Epithelial cell of proximal tubule (primary cell): ENCODE results near the gene ADGRG3. TPM values are rescaled to one million over a fixed set of nuclear protein-coding genes. Genes with fewer than 3 reads are reported as not detected.

Source experiments
- DNase-seq: peaks from one replicate; pipeline ENCODE4 v3.0.0-alpha.2; 2011; ENCODE audit warnings: low read depth
- H3K4me3 ChIP-seq: 2 replicates; pipeline ENCODE4 v1.5.1; 2011; ENCODE audit warnings: low read depth, mild to moderate bottlenecking, low read length
- total RNA-seq: library from RNA; depleted of rRNA; stranded (reverse); fragments of >200 nt; gene quantifications from 2 replicates; pipeline ENCODE4 v1.2.3, GENCODE V29; 2015
- TF ChIP-seq, protein P1 (sequence below): conservative IDR thresholded peaks from 2 replicates; pipeline ENCODE4 v1.5.1; 2012; ENCODE audit warnings: low read depth, mild to moderate bottlenecking, low read length

The ADGRG3 gene
- total RNA-seq, 1 donor from 2014 or later, result 0.06 TPM

DNA sequence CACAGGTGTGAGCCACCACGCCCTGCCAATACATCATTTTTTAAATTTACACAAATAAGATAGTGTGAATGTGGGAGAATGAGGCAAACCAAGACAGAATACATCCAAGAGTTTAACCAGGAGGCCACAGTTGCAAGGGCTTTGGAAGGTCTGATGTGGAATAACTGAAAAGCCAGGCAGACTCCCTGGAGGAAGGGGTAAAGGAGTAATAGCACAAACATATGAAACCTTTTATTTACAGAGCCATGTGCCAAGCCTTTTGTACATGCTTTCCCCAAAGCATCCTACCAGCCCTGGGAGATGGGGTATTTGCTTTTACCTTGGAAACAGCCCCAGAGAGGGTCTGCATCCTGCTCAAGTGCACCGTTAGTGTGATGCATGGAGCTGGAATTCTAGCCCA lies 4.7 kb downstream of the ADGRG3 start:
- no peak overlapping the region for H3K4me3 ChIP-seq
- TF ChIP-seq, protein P1, sequence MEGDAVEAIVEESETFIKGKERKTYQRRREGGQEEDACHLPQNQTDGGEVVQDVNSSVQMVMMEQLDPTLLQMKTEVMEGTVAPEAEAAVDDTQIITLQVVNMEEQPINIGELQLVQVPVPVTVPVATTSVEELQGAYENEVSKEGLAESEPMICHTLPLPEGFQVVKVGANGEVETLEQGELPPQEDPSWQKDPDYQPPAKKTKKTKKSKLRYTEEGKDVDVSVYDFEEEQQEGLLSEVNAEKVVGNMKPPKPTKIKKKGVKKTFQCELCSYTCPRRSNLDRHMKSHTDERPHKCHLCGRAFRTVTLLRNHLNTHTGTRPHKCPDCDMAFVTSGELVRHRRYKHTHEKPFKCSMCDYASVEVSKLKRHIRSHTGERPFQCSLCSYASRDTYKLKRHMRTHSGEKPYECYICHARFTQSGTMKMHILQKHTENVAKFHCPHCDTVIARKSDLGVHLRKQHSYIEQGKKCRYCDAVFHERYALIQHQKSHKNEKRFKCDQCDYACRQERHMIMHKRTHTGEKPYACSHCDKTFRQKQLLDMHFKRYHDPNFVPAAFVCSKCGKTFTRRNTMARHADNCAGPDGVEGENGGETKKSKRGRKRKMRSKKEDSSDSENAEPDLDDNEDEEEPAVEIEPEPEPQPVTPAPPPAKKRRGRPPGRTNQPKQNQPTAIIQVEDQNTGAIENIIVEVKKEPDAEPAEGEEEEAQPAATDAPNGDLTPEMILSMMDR, result no peak
- DNase-seq, result no peak

DNA sequence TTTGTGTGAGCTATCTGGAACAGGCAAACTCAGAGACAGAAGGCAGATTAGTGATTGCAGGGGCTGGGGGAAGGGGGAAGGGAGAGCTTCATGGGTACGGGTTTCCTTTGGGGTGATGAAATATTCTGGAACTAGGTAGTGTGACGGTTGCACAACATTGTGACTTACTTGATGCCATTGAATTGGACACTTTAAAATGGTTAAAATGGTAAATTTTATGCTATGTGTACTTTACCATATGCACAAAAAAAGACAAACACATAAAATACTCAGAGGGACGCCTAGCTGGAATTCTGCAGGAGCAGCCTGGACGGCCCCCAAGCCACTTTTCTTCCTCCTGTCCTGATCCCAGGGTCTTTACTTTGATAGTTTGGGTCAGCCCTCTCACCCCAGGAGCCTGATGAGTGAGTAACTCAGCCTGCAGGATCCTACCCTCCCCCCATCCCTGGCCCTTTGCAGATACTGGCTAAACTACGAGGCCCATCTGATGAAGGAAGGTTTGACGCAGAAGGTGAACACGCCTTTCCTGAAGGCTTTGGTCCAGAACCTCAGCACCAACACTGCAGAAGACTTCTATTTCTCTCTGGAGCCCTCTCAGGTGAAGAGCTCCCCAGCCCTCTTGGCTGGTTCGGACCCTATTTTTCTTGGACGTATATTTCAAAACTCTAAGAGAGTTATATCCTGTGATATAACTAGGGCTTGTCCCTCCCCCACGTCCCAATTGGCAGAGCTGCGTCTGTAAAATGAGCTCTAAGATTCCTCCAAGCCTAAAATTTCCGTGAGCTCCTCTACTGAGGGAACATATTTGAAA lies 7.8 kb downstream of the ADGRG3 start:
- TF ChIP-seq, protein P1, result no peak
- no peak overlapping the region for H3K4me3 ChIP-seq
- DNase-seq, result no peak

DNA sequence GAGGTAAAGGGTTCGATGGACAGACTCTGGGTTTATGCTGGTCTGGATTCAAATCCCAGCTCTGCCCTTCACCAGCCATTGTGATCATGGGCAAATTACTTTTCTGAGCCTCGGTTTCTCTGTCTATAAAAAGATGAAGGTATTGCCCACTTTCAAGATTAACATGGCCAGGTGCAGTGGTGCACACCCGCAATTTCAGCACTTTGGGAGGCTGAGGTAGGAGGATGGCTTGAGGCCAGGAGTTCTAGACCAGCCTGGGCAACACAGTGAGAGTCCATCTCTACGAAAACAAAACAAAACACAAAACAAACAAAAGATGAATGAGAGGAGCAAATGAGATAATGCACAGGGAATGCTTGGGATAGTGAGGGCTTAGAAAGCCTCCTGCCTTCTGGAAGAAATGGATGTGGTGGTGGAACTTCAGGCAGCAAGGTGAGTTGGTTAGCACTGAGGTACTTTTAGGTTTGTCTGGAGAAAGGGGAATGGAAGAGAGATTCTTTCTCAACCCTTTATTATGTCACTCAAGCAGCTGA lies 8.5 kb downstream of the ADGRG3 start:
- DNase-seq, result no peak
- no peak overlapping the region for H3K4me3 ChIP-seq
- TF ChIP-seq, protein P1, result no peak

DNA sequence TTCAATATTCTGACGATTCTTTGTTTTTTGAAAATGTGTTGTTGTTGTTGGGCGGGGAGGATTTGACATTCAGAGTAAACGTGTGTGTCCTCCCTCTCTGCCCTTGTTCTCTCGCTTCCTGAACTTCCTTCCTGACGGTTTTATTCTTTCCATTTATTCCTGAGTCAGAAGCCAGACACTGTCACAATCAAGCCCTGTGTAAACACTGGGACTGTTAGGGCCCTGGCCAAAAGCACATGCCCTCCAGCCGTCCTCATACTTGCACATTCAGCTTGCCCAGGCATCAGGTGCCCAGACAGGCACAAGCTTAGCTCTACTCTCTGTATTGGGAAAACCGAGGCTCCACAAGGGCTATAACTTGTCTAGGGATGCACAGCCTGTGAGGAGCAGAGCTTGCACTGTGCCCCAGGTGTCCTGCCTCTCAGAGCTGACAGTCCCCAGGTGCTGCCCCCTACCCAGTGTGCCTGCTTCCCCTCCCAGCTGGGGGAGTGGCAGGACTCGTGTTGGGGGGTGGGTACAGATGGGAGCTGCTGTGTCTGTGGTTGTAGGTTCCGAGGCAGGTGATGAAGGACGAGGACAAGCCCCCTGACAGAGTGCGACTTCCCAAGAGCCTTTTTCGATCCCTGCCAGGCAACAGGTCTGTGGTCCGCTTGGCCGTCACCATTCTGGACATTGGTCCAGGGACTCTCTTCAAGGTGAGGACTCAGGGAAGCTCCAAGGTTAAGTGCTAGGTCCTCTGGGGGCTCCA lies 9.7 kb downstream of the ADGRG3 start:
- H3K4me3 ChIP-seq, result no peak overlapping the region
- TF ChIP-seq, protein P1, result no peak
- DNase-seq, result no peak

DNA sequence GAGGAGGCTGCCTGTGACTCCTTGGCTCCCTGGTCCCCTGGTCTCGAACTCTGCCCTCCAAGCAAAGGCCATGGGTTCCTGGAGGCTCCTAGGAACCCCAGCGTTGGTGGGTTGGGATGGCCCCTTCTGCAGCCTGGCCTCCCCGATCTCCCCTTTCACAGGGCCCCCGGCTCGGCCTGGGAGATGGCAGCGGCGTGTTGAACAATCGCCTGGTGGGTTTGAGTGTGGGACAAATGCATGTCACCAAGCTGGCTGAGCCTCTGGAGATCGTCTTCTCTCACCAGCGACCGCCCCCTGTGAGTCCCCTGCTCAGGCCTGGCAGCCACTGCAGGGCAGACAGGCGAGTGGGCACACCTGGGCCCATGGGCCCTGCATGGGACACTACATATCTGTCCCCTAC lies 10.9 kb downstream of the ADGRG3 start:
- H3K4me3 ChIP-seq, result no peak overlapping the region
- TF ChIP-seq, protein P1, result no peak
- no peak for DNase-seq

DNA sequence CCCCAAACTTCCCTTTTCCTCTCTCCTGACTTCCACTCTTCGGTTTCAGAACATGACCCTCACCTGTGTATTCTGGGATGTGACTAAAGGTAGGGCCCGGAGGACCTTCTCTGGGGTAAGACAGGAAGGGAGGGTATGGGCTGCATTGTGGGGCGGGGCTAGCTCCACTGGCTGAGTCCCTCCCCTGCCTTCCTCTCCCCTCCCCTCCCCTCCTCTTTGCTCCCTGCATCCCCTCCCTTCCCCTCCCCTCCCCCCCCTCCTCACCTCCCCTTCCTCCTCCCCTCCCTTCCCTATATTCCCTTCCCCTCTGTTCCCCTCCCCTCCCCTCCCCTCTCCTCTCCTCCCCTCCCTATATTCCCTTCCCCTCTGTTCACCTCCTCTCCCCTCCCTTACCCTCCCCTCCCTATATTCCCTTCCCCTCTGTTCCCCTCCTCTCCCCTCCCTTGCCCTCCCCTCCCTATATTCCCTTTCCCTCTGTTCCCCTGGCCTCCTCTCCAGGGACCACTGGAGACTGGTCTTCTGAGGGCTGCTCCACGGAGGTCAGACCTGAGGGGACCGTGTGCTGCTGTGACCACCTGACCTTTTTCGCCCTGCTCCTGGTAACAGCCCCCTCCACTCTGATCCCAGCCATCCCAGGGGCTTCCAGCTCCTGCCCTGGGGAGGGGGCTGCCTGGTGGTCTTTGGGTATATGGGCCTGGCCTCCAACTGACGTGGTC lies 11.8 kb downstream of the ADGRG3 start:
- no peak for DNase-seq
- TF ChIP-seq, protein P1, result no peak
- no peak overlapping the region for H3K4me3 ChIP-seq
